ENCODE results near the gene DAAM2.

GRCh38 chr6:39910164-39910563 is 118.0 kb downstream of the DAAM2 start:
- TF ChIP-seq REST (IDR thresholded peaks at IDR 0.05) (no peak), FOSL2 (IDR thresholded peaks at IDR 0.05) (no peak), FOSL2 (CRISPR knock-in tag; IDR thresholded peaks at IDR 0.05) (no peak), POLR2A (IDR thresholded peaks at IDR 0.05; ENCODE audit: low read length) (no peak), PHF8 (IDR thresholded peaks at IDR 0.05; ENCODE audit: borderline replicate concordance, low read depth) (no peak), NR3C1 (IDR thresholded peaks at IDR 0.05) (no peak)
- TF ChIP-seq, protein P1, sequence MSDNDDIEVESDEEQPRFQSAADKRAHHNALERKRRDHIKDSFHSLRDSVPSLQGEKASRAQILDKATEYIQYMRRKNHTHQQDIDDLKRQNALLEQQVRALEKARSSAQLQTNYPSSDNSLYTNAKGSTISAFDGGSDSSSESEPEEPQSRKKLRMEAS (IDR thresholded peaks at IDR 0.05) = no peak
